NCI-H226 (cell line): ENCODE data around the gene TMEM51.
A peak's percentile ranks its signal among the peaks of the same experiment; 100 is the strongest.

Experiments
- DNase-seq: peaks from one replicate; pipeline ENCODE4 v3.0.0-alpha.2; 2015

The TMEM51 gene

DNA sequence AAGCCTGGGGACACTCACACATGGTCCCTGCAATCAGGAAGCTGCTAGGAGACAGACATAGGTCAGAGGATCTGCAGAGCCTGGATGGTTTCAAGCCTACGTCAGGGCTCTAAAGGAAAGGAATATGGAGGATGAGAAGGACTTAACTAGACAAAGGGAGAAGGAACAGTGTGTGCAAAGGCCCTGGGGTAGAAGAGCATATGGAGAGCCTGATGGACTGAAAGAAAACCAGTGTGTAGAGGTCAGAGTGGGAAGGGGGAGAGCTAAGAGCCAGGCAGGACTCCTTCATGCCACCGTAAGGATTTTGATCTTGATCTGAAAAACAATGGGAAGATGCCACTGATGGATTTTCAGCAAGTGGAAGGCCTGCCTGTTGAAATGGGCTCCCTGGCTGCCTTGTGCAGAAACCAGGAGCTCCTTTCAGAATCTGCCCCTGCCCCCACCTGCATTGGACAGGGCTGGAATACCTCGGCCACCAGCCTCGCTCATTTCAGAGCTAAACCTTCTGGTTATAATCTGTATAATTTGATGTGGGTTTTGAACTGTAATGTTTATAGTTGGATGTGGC is 102.1 kb downstream of the TMEM51 start:
- no peak for DNase-seq

DNA sequence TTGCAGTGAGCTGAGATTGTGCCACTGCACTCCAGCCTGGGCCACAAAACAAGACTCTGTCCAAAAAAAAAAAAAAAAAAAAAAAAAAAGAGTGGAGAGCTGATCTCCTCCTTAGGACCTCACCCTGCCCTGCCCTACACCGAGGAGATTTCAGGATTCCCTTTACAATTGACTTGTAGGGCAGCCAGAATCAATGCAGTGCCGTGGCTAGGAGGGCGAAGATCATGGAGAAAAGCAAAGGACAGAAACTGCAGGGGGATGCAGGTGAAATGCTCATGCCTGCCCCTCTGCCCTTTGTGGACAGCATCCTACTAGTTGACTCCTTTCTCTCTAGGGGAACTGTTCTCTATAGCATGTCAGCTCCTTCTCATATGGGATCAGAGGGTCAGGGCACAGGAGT is 103.0 kb downstream of the TMEM51 start:
- no peak for DNase-seq

DNA sequence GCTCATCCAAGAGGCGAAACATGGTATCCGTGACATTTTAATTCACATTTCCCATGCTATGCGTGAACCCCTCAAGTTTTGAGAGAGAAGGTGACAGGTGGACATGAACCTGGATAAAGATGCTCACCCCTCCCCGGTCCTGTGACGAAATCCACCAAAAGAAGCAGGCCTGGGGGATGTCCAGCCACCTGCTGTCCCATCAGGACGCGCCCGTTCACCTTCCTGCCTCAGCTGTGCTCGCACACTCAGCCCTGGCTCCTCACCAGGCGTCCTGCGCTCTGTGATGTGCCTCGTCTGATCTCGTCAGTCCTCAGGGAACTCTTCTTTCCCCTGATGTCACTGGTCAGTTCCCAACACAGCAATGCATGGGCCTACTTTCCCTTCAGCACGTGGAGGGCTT is 103.8 kb downstream of the TMEM51 start:
- no peak for DNase-seq

DNA sequence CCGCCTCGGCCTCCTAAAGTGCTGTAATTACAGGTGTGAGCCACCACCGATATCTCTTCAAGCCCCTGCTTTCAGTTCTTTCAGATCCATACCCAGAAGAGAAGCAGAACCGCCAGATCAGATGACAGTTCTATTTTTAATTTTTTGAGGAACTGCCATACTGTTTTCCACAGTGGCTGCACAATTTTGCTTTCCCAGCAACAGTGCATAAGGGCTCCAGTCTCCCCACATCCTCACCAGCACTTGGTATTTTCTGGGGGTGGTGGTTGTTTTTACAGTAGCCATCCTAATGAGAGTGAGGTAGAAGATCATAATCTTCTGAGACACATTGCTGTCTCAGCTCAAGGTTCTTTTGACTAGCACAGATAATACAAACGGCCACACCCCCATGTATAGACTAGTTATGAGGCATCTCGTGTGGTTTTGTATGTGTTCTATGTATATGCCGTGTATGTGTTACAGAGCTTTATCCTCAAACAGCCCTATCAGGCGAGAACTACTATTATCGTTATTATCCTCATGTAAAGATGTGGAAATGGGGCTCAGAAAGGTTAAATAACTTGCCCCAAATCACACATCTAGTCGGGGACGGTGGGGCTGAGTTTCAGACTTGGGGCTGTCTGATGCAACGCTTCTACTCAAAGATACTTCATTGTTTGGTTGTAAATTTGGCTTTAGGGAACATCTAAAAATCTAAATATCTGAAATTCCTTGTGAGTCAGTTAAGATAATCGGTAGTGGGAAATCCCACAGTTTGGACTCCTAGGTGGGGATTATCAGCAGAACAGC is 105.5 kb downstream of the TMEM51 start:
- DNase-seq = no peak

DNA sequence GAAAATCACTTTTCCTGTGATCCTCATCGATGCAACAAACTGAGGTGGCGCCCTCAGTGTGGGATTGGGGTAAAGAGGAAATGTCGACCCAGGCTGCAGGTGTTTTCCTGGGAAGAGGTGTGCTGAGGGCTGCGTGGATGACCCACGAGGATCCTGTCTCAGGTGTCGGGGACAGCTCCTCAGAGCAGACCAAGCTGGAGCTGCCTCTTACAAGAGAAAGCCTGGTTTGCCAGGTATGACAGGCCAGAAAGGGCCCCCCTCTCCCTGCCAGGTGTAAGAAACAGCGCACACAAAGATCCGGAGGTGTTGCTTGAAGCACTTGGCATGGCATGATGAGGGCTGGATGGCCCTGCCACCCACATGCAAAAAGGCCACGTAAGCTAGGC is 106.1 kb downstream of the TMEM51 start:
- no peak for DNase-seq

DNA sequence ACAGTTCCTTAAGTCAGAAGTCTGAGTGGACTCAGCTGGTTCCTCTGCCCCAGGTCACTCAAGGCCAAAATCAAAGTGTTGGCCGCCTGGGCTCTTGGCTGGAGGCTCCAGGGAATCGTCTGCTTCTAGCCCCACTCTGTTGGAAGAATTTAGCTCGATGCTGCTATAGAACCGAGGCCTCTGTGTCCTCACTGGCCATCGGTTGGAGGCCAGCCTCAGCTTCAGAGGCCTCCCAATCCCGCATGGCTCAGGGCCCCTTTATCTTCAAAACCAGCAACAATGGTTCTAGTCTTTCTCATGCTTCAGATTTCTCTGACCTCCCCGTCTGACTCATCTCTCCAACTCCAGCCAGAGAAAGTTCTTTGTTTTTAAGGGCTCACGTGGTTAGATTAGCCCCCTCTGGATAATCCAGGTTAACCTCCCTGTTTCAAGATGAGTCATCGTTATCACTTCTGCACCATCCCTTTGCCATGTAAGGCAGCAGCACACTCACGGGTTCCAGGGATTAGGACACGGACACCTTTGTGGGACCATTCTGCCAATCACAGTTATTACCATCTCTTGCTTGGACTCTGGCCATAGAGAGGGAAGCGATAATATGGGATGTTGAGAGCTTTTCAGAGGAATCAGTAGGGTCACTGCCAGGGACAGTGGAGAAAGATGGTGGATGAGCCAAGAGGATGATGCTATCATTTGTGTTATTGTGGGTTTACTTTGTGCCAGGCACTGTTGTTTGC is 107.0 kb downstream of the TMEM51 start:
- peak; percentile 86 for DNase-seq

DNA sequence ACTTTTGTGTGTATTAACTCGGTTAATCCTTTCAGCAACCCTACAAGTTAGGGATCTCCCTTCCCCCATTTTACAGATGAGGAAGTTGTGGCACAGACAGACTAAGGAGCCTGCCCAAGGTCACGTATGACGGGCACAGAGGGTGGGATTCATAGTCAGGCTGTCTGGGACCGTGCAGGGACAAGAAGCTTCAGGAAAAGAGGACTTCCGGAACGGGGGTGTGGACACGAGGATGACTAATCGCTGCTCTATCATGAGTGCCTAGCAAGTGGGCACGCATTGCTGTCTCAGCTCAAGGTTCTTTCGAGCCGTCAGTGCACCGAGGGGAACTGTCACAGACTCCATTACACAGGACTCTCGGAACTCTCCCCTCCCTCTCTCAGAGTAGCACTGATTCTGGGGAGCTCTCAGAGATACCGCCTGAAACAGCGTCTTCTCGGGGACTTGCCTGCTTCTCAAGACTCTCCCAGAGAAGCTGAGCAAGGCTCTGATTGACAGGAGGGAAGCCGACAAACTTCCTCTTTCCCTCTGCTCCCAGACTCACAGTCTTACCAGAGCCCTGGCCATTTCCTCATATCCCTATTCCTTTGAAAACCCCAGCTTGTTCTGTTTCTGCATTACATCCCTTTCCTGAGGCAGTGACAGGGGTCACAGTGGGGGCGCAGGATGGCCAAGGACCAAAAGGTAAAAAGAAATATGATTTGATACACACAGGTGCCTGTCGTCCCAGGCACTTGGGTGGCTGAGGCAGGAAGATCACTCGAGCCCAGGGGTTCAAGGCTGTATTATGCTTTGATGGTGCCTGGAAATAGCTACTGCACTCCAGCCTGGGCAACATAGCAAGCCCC is 107.8 kb downstream of the TMEM51 start:
- DNase-seq = peak; percentile 44

DNA sequence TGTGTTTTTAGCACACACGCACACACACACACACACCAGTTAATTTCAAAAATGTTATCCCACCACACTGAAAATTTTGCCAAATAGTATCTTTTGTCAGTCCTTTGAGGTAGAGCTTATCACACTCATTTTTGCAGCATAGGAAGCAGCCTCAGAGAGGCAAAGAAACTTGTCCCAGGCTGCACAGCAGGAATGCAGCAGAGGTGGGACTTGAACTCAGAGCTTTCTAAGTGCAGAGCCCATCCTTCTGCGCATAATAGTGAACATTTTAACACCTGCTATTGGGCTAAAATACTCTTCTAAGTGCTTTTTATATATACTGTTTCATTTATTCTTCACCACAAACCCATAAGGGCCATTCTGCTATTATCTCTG is 108.4 kb downstream of the TMEM51 start:
- no peak for DNase-seq

DNA sequence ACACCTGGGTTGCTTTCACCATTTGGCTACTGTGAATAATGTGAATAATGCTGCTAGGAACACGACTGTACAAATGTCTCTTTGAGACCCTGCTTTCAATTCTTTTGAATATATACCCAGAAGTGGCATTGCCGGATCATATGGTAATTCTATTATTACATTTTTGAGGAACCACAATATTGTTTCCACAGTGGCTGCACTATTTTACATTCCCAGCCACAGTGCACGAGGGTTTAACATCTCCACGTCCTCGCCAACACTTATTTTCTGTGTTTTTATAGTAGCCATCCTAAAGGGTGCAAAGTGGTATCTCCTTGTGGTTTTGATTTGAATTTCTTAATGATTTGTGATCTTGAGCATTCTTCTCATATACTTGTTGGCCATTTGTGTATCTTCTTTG is 109.2 kb downstream of the TMEM51 start:
- DNase-seq = no peak

DNA sequence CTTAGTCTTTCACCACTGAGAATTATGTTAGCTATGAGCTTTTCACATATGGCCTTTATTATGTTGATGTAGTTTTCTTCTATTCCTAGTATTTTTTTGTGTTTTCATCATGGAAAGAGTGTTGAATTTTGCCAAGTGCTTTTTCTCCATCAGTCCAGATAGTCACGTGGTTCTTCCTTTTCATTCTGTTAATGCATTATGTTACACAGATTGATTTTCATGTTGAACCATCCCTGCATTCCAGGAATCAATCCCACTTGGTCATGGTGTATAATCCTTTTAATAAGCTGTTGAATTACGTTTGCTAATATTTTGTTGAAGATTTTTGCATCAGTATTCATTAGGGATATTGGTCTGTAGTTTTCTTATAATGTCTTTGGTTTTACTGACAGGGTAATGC is 111.2 kb downstream of the TMEM51 start:
- no peak for DNase-seq
